PC-3 (cell line): ENCODE data around the gene KAT6B. TPM values are rescaled to one million over a fixed set of nuclear protein-coding genes. Genes with fewer than 3 reads are reported as not detected.

Experiments
- ATAC-seq: fragments of 200-7000 bp; cut with Tn5 transposase; 2 replicates; pipeline ENCODE4 v1.9.1; 2020; ENCODE audit warnings: mild to moderate bottlenecking, moderate library complexity
- BruUV-seq: library from RNA; stranded (reverse); fragments of 400-500 nt; replicated peaks from 2 replicates; lab custom pipeline; 2021; lab: Mats Ljungman, UMichigan
- CTCF ChIA-PET: fragments of 300-600 bp; sonication (Branson Sonifier 250); formaldehyde crosslinking; loops from one replicate; lab custom pipeline; 2022; ENCODE audit warnings: antibody characterized with exemption; lab: Charles Lee
- POLR2A ChIA-PET: fragments of 300-600 bp; sonication (Branson Sonifier 250); formaldehyde crosslinking; loops from one replicate; lab custom pipeline; 2022; ENCODE audit warnings: antibody characterized with exemption; ENCODE audit not compliant: unreplicated experiment; lab: Charles Lee
- DNase-seq: peaks from one replicate; pipeline ENCODE4 v3.0.0-alpha.2; 2015
- H2AFZ ChIP-seq: fragments of 300-600 bp; sonication (generic); 2 replicates; pipeline ENCODE4 v1.6.0; 2016; ENCODE audit warnings: antibody characterized with exemption, low read length
- H3F3A ChIP-seq: fragments of 300-600 bp; sonication (generic); one replicate; pipeline ENCODE4 v1.6.0; 2017; ENCODE audit warnings: antibody characterized with exemption, low read length, control low read depth, mild to moderate bottlenecking; ENCODE audit not compliant: unreplicated experiment
- H3K27ac ChIP-seq: fragments of 300-600 bp; sonication (generic); 2 replicates; pipeline ENCODE4 v1.5.1; 2016; ENCODE audit warnings: mild to moderate bottlenecking, low read length
- H3K27me3 ChIP-seq: fragments of 300-600 bp; sonication (generic); 2 replicates; pipeline ENCODE4 v1.6.1; 2016; ENCODE audit warnings: low read length, mixed read lengths
- H3K36me3 ChIP-seq: fragments of 300-600 bp; sonication (generic); 2 replicates; pipeline ENCODE4 v1.6.1; 2016; ENCODE audit warnings: low read depth, mixed run types, low read length, mixed read lengths
- H3K4me1 ChIP-seq: fragments of 300-600 bp; sonication (generic); 2 replicates; pipeline ENCODE4 v1.5.1; 2016; ENCODE audit warnings: low read length; ENCODE audit not compliant: insufficient read depth
- H3K4me2 ChIP-seq: fragments of 300-600 bp; sonication (generic); 2 replicates; pipeline ENCODE4 v1.6.0; 2016; ENCODE audit warnings: low read length
- H3K4me3 ChIP-seq: fragments of 300-600 bp; sonication (generic); 2 replicates; pipeline ENCODE4 v1.5.1; 2016; ENCODE audit warnings: mild to moderate bottlenecking, low read length, mixed read lengths
- H3K79me2 ChIP-seq: fragments of 300-600 bp; sonication (generic); 2 replicates; pipeline ENCODE4 v1.6.1; 2017; ENCODE audit warnings: low read length, mixed read lengths
- H3K9ac ChIP-seq: fragments of 300-600 bp; sonication (generic); 2 replicates; pipeline ENCODE4 v1.6.0; 2016; ENCODE audit warnings: mild to moderate bottlenecking, low read length
- H3K9me2 ChIP-seq: fragments of 300-600 bp; sonication (generic); replicated peaks from 2 replicates; pipeline ENCODE4 v1.6.1; 2016; ENCODE audit warnings: mixed run types, low read length, mixed read lengths
- H3K9me3 ChIP-seq: fragments of 300-600 bp; sonication (generic); 2 replicates; pipeline ENCODE4 v1.6.1; 2016; ENCODE audit warnings: low read length, mixed read lengths
- H4K20me1 ChIP-seq: fragments of 300-600 bp; sonication (generic); 2 replicates; pipeline ENCODE4 v1.6.1; 2016; ENCODE audit warnings: low read length, mixed read lengths
- EZH2 ChIP-seq: fragments of 300-600 bp; sonication (generic); IDR thresholded peaks from one replicate; pipeline ENCODE4 v1.6.1; 2017; ENCODE audit warnings: antibody characterized with exemption, mild to moderate bottlenecking, low read length; ENCODE audit not compliant: unreplicated experiment
- EZH2phosphoT487 ChIP-seq: fragments of 300-600 bp; sonication (generic); IDR thresholded peaks from 2 replicates; pipeline ENCODE4 v1.6.1; 2018; ENCODE audit warnings: mild to moderate bottlenecking, antibody characterized with exemption, low read length, borderline replicate concordance
- intact Hi-C: fragments of 100-400 bp; cut with micrococcal nuclease; formaldehyde crosslinking; loops from 2 replicates; pipeline ENCODE4 v1.9.0; 2023
- total RNA-seq: library from RNA; depleted of rRNA; stranded (reverse); fragments of >200 nt; gene quantifications from 2 replicates; pipeline ENCODE4 v1.2.3, GENCODE V29; 2014
- TF ChIP-seq, protein P1 (sequence below): fragments of 300-600 bp; sonication (generic); conservative IDR thresholded peaks from 2 replicates; pipeline ENCODE4 v1.5.1; 2017; ENCODE audit warnings: antibody characterized with exemption, low read depth, mild to moderate bottlenecking, low read length

Gene KAT6B
- total RNA-seq, 1 experiment from 2014 or later = 94.5 TPM

DNA sequence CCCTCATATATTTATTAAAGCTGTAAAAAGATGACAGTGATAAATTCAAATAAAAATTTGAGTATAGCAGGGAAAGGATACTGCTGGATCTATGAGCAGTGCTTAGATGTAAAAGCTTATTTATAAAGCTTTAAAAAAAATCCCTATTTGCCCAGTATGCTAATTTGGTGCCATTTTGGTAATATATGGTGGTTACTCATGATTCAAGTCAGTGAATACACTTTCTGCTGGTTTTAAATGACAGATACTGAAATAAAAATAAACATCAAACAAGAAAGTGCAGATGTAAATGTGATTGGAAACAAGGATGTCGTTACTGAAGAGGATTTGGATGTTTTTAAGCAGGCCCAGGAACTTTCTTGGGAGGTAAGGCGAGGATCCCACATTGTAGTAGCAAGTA, 150.7 kb downstream of the KAT6B start:
- Histone ChIP-seq H3K9me2 (no peaks in the 10 kb centered on the region), H3K9ac (no peak overlapping the region), H3K4me3 (no peak overlapping the region), H3K9me3 (no peaks in the 10 kb centered on the region), H3K36me3 (peaks cover 56% of the 10 kb centered on the region), H3K27ac (no peak overlapping the region), H3K27me3 (no peaks in the 10 kb centered on the region), H3K4me2 (no peak overlapping the region), H3K79me2 (no peaks in the 10 kb centered on the region), H2AFZ (no peak overlapping the region), H3K4me1 (0 out of 2 replicates have a peak, but pooled peaks cover 4% of the 10 kb centered on the region), H4K20me1 (no peaks in the 10 kb centered on the region), H3F3A (peaks cover 9% of the 10 kb centered on the region)
- intact Hi-C loops = no loop called here
- no TSS peak for BruUV-seq
- no peak for ATAC-seq
- TF ChIP-seq EZH2phosphoT487 (no peak), EZH2 (no peak)
- TF ChIP-seq, protein P1, sequence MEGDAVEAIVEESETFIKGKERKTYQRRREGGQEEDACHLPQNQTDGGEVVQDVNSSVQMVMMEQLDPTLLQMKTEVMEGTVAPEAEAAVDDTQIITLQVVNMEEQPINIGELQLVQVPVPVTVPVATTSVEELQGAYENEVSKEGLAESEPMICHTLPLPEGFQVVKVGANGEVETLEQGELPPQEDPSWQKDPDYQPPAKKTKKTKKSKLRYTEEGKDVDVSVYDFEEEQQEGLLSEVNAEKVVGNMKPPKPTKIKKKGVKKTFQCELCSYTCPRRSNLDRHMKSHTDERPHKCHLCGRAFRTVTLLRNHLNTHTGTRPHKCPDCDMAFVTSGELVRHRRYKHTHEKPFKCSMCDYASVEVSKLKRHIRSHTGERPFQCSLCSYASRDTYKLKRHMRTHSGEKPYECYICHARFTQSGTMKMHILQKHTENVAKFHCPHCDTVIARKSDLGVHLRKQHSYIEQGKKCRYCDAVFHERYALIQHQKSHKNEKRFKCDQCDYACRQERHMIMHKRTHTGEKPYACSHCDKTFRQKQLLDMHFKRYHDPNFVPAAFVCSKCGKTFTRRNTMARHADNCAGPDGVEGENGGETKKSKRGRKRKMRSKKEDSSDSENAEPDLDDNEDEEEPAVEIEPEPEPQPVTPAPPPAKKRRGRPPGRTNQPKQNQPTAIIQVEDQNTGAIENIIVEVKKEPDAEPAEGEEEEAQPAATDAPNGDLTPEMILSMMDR = no peak
- POLR2A ChIA-PET = no interaction called here
- DNase-seq = no peak
- CTCF ChIA-PET = interaction anchor here (0.5 kb wide), 1 partner anchor 43 kb away, joined by 5 read pairs; no protein-coding TSS in a partner anchor

DNA sequence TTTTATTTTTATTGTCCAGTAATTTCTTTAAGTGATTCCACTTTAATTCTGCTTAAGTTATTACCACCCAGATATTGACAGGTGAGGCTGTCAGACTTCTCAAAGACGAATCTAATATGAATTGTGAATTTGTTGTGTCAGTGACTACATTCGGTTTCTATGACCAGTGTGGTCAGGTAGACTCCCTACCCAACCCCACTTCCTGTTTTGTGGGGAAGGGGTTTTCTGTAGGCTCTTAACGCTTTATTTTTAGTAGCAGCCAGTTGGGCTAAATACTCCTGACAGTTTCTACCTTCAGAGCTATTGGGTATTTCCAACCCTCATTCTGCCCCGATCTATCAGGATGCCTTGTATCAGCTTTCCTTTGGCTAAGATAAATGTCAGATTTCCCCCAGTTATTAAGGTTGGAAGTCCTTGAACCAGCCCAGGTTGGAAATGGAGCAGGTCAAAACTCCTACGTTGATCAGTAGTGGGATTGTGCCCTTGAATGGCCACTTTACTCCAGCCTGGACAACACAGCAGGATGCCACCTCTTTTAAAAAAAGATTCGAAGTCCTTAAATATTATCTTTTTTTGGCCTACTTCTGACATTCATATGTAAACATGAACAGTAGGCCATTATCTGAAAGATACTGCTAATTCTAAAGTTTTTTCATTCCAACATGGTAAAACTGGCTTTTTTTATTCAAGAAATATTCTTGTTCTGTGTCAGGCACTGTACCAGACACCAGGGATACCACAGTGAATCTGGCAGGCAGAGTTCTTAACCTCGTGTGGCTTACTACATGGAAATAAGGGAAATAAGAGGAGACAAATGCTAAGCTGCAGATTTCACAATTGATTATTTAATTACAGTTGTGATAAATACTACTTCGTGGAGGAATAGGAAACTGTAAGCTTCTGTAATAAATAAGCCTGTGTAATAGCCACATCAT, 151.8 kb downstream of the KAT6B start:
- intact Hi-C loops = no loop called here

More for the DNA sequence above, 151.8 kb downstream of the KAT6B start:
- BruUV-seq = no TSS peak
- Histone ChIP-seq H3K9me3 (no peaks in the 10 kb centered on the region), H3K9me2 (no peaks in the 10 kb centered on the region), H3K36me3 (peaks cover 62% of the 10 kb centered on the region), H3K4me1 (0 out of 2 replicates have a peak, but pooled peaks cover 4% of the 10 kb centered on the region), H4K20me1 (no peaks in the 10 kb centered on the region), H3F3A (peaks cover 5% of the 10 kb centered on the region), H3K27ac (no peak overlapping the region), H3K79me2 (no peaks in the 10 kb centered on the region), H3K4me2 (no peak overlapping the region), H3K4me3 (no peak overlapping the region), H3K27me3 (no peaks in the 10 kb centered on the region), H2AFZ (no peak overlapping the region), H3K9ac (no peak overlapping the region)
- ATAC-seq (no peak), DNase-seq (no peak)
- ChIA-PET POLR2A (interaction anchor here (0.7 kb wide), 1 partner anchor 164 kb away, joined by 3 read pairs; no protein-coding TSS in a partner anchor), CTCF (no interaction called here)
- no peak for TF ChIP-seq EZH2
- TF ChIP-seq, protein P1 = no peak
- TF ChIP-seq EZH2phosphoT487 = no peak
